IMR-90 (cell line): Measurements from ENCODE around the gene RAPGEF1. TPM values are rescaled to one million over a fixed set of nuclear protein-coding genes. Genes with fewer than 3 reads are reported as not detected.
A peak's percentile ranks its signal among the peaks of the same experiment; 100 is the strongest.

Experiments
- ATAC-seq: fragments of 200-7000 bp; cut with Tn5 transposase; 2 replicates; pipeline ENCODE4 v1.9.1; 2020; ENCODE audit warnings: low read depth, mild to moderate bottlenecking, moderate library complexity
- BruUV-seq: library from RNA; stranded (reverse); fragments of 400-500 nt; replicated peaks from 2 replicates; lab custom pipeline; 2021; lab: Mats Ljungman, UMichigan
- CTCF ChIA-PET: fragments of 300-600 bp; formaldehyde crosslinking; extraction: SDS; loops from one replicate; lab custom pipeline; 2021; ENCODE audit warnings: antibody characterized with exemption; lab: Yijun Ruan, JAX
- POLR2A ChIA-PET: fragments of 300-600 bp; sonication (Branson Sonifier 250); formaldehyde crosslinking; loops from one replicate; lab custom pipeline; 2022; ENCODE audit warnings: antibody characterized with exemption; ENCODE audit not compliant: unreplicated experiment; lab: Charles Lee
- DNase-seq: peaks from one replicate; pipeline ENCODE4 v3.0.0; 2013
- H2AFZ ChIP-seq: replicated peaks from 2 replicates; pipeline ENCODE3; 2013; ENCODE audit warnings: low read length, mild to moderate bottlenecking; ENCODE audit not compliant: poor library complexity
- H2AK5ac ChIP-seq: 2 replicates; pipeline ENCODE4 v1.6.1; 2013; ENCODE audit warnings: low read depth, low read length, inconsistent platforms
- H2AK9ac ChIP-seq: replicated peaks from 2 replicates; pipeline ENCODE3; 2013; ENCODE audit warnings: mild to moderate bottlenecking, low read depth, low read length, moderate library complexity; ENCODE audit not compliant: poor library complexity
- H2BK120ac ChIP-seq: 2 replicates; pipeline ENCODE4 v1.6.1; 2013; ENCODE audit warnings: low read depth, low read length, inconsistent platforms
- H2BK15ac ChIP-seq: 3 replicates; pipeline ENCODE4 v1.6.1; 2013; ENCODE audit warnings: low read depth, low read length, inconsistent platforms
- H2BK20ac ChIP-seq: 2 replicates; pipeline ENCODE4 v1.6.1; 2013; ENCODE audit warnings: low read depth, mild to moderate bottlenecking, inconsistent platforms, low read length, moderate library complexity
- H2BK5ac ChIP-seq: 2 replicates; pipeline ENCODE4 v1.6.1; 2013; ENCODE audit warnings: mild to moderate bottlenecking, low read depth, low read length, inconsistent platforms; ENCODE audit not compliant: poor library complexity, severe bottlenecking
- H3K14ac ChIP-seq: replicated peaks from 2 replicates; pipeline ENCODE4 v1.6.1; 2013; ENCODE audit warnings: low read depth, low read length, inconsistent platforms
- H3K18ac ChIP-seq: 2 replicates; pipeline ENCODE4 v1.6.1; 2013; ENCODE audit warnings: low read depth, low read length, control low read depth
- H3K23ac ChIP-seq: 2 replicates; pipeline ENCODE4 v1.6.1; 2013; ENCODE audit warnings: low read depth, low read length, inconsistent platforms
- H3K27ac ChIP-seq: 2 replicates; pipeline ENCODE4 v1.5.1; 2013; ENCODE audit warnings: mild to moderate bottlenecking, control low read depth, low read length; ENCODE audit not compliant: insufficient read depth
- H3K27me3 ChIP-seq: 2 replicates; pipeline ENCODE4 v1.6.1; 2013; ENCODE audit warnings: low read length; ENCODE audit not compliant: control insufficient read depth, insufficient read depth
- H3K36me3 ChIP-seq: 2 replicates; pipeline ENCODE4 v1.6.1; 2013; ENCODE audit warnings: low read length, mixed read lengths; ENCODE audit not compliant: control insufficient read depth, insufficient read depth
- H3K4ac ChIP-seq: 2 replicates; pipeline ENCODE4 v1.6.1; 2013; ENCODE audit warnings: low read depth, low read length, inconsistent platforms
- H3K4me1 ChIP-seq: 2 replicates; pipeline ENCODE4 v1.6.1; 2013; ENCODE audit warnings: low read length, mixed read lengths; ENCODE audit not compliant: control insufficient read depth, insufficient read depth
- H3K4me2 ChIP-seq: 2 replicates; pipeline ENCODE4 v1.6.1; 2013; ENCODE audit warnings: low read depth, mild to moderate bottlenecking, control low read depth, low read length, moderate library complexity
- H3K4me3 ChIP-seq: 2 replicates; pipeline ENCODE4 v1.5.1; 2013; ENCODE audit warnings: low read depth, mild to moderate bottlenecking, control low read depth, low read length, moderate library complexity; ENCODE audit not compliant: insufficient read depth
- H3K56ac ChIP-seq: 2 replicates; pipeline ENCODE4 v1.6.1; 2013; ENCODE audit warnings: low read length, inconsistent platforms; ENCODE audit not compliant: insufficient read depth; ENCODE audit errors: extremely low read depth
- H3K79me1 ChIP-seq, 2 experiments: 2 replicates each; pipeline ENCODE4 v1.6.1; 2013; ENCODE audit warnings: low read length in 2 of 2, inconsistent platforms in 1 of 2, low read depth in 1 of 2
- H3K9ac ChIP-seq: 2 replicates; pipeline ENCODE4 v1.6.1; 2013; ENCODE audit warnings: low read depth, low read length, control low read depth
- H3K9me1 ChIP-seq: 2 replicates; pipeline ENCODE4 v1.6.1; 2013; ENCODE audit warnings: low read length, inconsistent platforms; ENCODE audit not compliant: insufficient read depth
- H3K9me3 ChIP-seq: 2 replicates; pipeline ENCODE4 v1.6.1; 2013; ENCODE audit warnings: low read length; ENCODE audit not compliant: control insufficient read depth, insufficient read depth
- H4K20me1 ChIP-seq: 2 replicates; pipeline ENCODE4 v1.6.1; 2013; ENCODE audit warnings: low read length, inconsistent platforms; ENCODE audit not compliant: insufficient read depth
- H4K5ac ChIP-seq: 2 replicates; pipeline ENCODE4 v1.6.1; 2013; ENCODE audit warnings: mild to moderate bottlenecking, low read depth, low read length, control low read depth
- H4K8ac ChIP-seq, 2 experiments: 2 replicates each; pipeline ENCODE4 v1.6.1; 2013; ENCODE audit warnings: low read depth in 2 of 2, low read length in 2 of 2, control low read depth in 1 of 2, inconsistent platforms in 1 of 2
- H4K91ac ChIP-seq: 2 replicates; pipeline ENCODE4 v1.6.1; 2013; ENCODE audit warnings: low read depth, low read length, inconsistent platforms; ENCODE audit not compliant: insufficient read depth
- BHLHE40 ChIP-seq: fragments of 150-350 bp; IDR thresholded peaks from 2 replicates; pipeline ENCODE4 v1.6.1; 2016; ENCODE audit warnings: mild to moderate bottlenecking, low read depth, low read length
- CEBPB ChIP-seq: IDR thresholded peaks from 2 replicates; pipeline ENCODE4 v1.6.1; 2012; ENCODE audit warnings: low read depth, low read length, improper control_type of control experiment
- CHD1 ChIP-seq: IDR thresholded peaks from 2 replicates; pipeline ENCODE4 v1.6.1; 2012; ENCODE audit warnings: low read depth, low read length, improper control_type of control experiment
- CTCF ChIP-seq: conservative IDR thresholded peaks from 2 replicates; pipeline ENCODE4 v1.5.1; 2012; ENCODE audit warnings: mild to moderate bottlenecking, low read depth, low read length, improper control_type of control experiment
- ELK1 ChIP-seq: fragments of 150-350 bp; IDR thresholded peaks from 2 replicates; pipeline ENCODE4 v1.6.1; 2016; ENCODE audit warnings: low read depth, mild to moderate bottlenecking, low read length, moderate library complexity, borderline replicate concordance
- FOS ChIP-seq: fragments of 150-350 bp; IDR thresholded peaks from 2 replicates; pipeline ENCODE4 v1.6.1; 2016; ENCODE audit warnings: low read depth, low read length
- MAFK ChIP-seq: IDR thresholded peaks from 2 replicates; pipeline ENCODE4 v1.6.1; 2012; ENCODE audit warnings: low read depth, low read length, improper control_type of control experiment
- MAZ ChIP-seq: IDR thresholded peaks from 2 replicates; pipeline ENCODE4 v1.6.1; 2012; ENCODE audit warnings: low read depth, mild to moderate bottlenecking, low read length, improper control_type of control experiment, moderate library complexity, borderline replicate concordance
- MXI1 ChIP-seq: IDR thresholded peaks from 2 replicates; pipeline ENCODE4 v1.6.1; 2012; ENCODE audit warnings: low read depth, mild to moderate bottlenecking, low read length, moderate library complexity, borderline replicate concordance
- NFE2L2 ChIP-seq: fragments of 150-350 bp; IDR thresholded peaks from 2 replicates; pipeline ENCODE4 v1.6.1; 2016; ENCODE audit warnings: low read depth, mild to moderate bottlenecking, low read length
- POLR2A ChIP-seq: IDR thresholded peaks from 2 replicates; pipeline ENCODE4 v1.6.1; 2012; ENCODE audit warnings: mild to moderate bottlenecking, low read depth, low read length
- RCOR1 ChIP-seq: IDR thresholded peaks from 2 replicates; pipeline ENCODE4 v1.6.1; 2012; ENCODE audit warnings: mild to moderate bottlenecking, low read length, improper control_type of control experiment; ENCODE audit not compliant: insufficient replicate concordance
- RFX5 ChIP-seq: IDR thresholded peaks from 2 replicates; pipeline ENCODE4 v1.8.0; 2012; ENCODE audit warnings: low read depth, mild to moderate bottlenecking, low read length, moderate library complexity
- SMC3 ChIP-seq: fragments of 150-350 bp; IDR thresholded peaks from 2 replicates; pipeline ENCODE4 v1.6.1; 2016; ENCODE audit warnings: low read depth, mild to moderate bottlenecking, antibody characterized with exemption, low read length, moderate library complexity
- USF2 ChIP-seq: fragments of 150-350 bp; IDR thresholded peaks from 2 replicates; pipeline ENCODE4 v1.6.1; 2017; ENCODE audit warnings: mild to moderate bottlenecking, antibody characterized with exemption, low read length, low read depth
- WGBS, 2 experiments: methylation state at CpG; one replicate each; pipeline versions ENCODE4 v1.1.5 to v1.1.7; 2013; ENCODE audit warnings: missing lambda C conversion rate in 2 of 2; ENCODE audit not compliant: insufficient read length in 1 of 2; ENCODE audit errors: extremely low coverage in 2 of 2; 5-methylcytosine and 5-hydroxymethylcytosine counted together
- dilution Hi-C: fragments of 300-500 bp; cut with HindIII; formaldehyde crosslinking; loops from one replicate; pipeline ENCODE4 v1.14.3; 2018; ENCODE audit warnings: low sequenced_read_pairs; ENCODE audit not compliant: unreplicated experiment
- in situ Hi-C: fragments of 300-500 bp; cut with MboI; formaldehyde crosslinking; loops from 3 replicates; pipeline ENCODE4 v1.14.3; 2019; ENCODE audit warnings: low sequenced_read_pairs, inconsistent platforms, mixed read lengths
- intact Hi-C: fragments of 100-400 bp; cut with micrococcal nuclease; formaldehyde crosslinking; loops from 2 replicates; pipeline ENCODE4 v1.10.0; 2022
- polyA plus RNA-seq, 3 experiments: library from polyadenylated mRNA; depleted of rRNA; stranded (reverse); fragments of >200 nt; gene quantifications; 2 replicates each; pipeline ENCODE4 v1.2.3, GENCODE V29; 2012; ENCODE audit warnings: low replicate concordance in 1 of 3
- total RNA-seq: library from RNA; depleted of rRNA; stranded (reverse); fragments of >200 nt; gene quantifications from 2 replicates; pipeline ENCODE4 v1.2.3, GENCODE V29; 2012

Gene RAPGEF1
- total and polyA plus RNA-seq, 2 of the 4 experiments (the other 2 are of a cell fraction): 13.1 to 22.3 TPM

DNA sequence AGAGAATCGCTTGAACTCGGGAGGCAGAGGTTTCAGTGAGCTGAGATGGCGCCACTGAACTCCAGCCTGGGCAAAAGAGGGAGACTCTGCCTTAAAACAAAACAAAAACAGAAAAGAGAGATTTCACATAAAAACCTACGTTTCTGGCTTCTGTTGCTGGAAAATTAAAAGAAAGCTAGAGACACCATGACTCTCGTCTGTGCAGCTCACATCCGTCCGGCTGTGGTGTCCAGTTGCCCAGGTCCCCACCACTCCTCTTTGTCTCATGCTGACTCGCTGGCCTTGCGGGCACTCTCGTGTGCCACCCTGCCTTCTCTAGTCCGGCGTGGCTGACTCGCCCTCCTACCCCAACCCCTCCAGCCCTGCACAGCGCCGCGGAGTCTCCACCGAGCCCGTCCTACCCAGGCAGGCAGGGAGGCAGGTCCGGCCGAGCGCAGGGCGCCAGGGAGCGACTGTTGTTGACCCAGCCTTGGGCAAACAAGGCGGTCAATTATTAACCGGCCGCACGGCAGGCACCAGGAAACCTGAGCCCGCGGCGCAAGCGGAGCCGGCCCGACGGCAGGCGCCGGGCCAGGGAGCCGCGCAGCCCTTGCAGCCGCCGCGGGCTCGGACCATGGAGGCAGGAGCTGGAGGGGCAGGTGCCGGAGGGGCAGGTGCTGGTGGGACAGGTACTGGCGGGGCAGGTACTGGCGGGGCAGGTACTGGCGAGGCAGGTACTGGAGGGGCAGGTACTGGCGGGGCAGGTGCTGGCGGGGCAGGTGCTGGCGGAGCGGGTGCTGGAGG, 194.7 kb downstream of the RAPGEF1 start, which contains the start of gene PRRT1B:
TSS of gene PRRT1B (plus strand) at position 521 of the 783 bp plus-strand sequence. CDS start at position 614, 93 bp downstream.
- peaks cover 46% of the 10 kb centered on the region for H3K27me3 ChIP-seq
- POLR2A ChIA-PET: no interaction called here
- no peak within 1 kb of the TSS for H2BK15ac ChIP-seq
- DNase-seq (no peak), ATAC-seq (peak; percentile 18; the same call in 1 of the 2 replicates)
- H2AK9ac ChIP-seq: no peak within 1 kb of the TSS
- H3K9me1 ChIP-seq: no peaks in the 10 kb centered on the region
- H3K9me3 ChIP-seq: peaks cover 32% of the 10 kb centered on the region
- H3K79me1 ChIP-seq: no peaks in the 10 kb centered on the region
- no TSS peak for BruUV-seq
- H4K91ac ChIP-seq: no peak within 1 kb of the TSS
- WGBS, 2 experiments: 16% methylated on average over 22 of the region's 50 CpGs; no CpG with 5 or more reads in 1 of the 2 experiments
- CTCF ChIA-PET: no interaction called here
- no peak within 1 kb of the TSS; the same call in 1 of the 2 replicates for H3K23ac ChIP-seq
- in situ Hi-C loops (no loop called here), intact Hi-C loops (no loop called here), dilution Hi-C loops (no loop called here)
- H4K5ac ChIP-seq: no peak within 1 kb of the TSS
- peaks cover 4% of the 10 kb centered on the region; the same call in 1 of the 2 replicates for H3K4me1 ChIP-seq
- peak within 1 kb of the TSS; percentile 70 for H2AFZ ChIP-seq
- no peak within 1 kb of the TSS for H2AK5ac ChIP-seq
- no peak within 1 kb of the TSS for H3K9ac ChIP-seq
- no peak within 1 kb of the TSS for H3K4me3 ChIP-seq
- no peak within 1 kb of the TSS for H2BK5ac ChIP-seq
- H3K4me2 ChIP-seq: no peak within 1 kb of the TSS; the same call in 1 of the 2 replicates
- no peak within 1 kb of the TSS for H3K14ac ChIP-seq
- H3K27ac ChIP-seq: no peak within 1 kb of the TSS
- no peak within 1 kb of the TSS for H2BK120ac ChIP-seq
- H4K8ac ChIP-seq: no peak within 1 kb of the TSS
- H3K4ac ChIP-seq: no peak within 1 kb of the TSS
- H2BK20ac ChIP-seq: no peak within 1 kb of the TSS
- no peak within 1 kb of the TSS for H3K56ac ChIP-seq
- H3K36me3 ChIP-seq: no peaks in the 10 kb centered on the region
- no peak within 1 kb of the TSS for H3K18ac ChIP-seq
- no peaks in the 10 kb centered on the region for H4K20me1 ChIP-seq
- TF ChIP-seq CEBPB (no peak), SMC3 (no peak), ELK1 (no peak), POLR2A (no peak), RCOR1 (no peak), CTCF (no peak), BHLHE40 (no peak), MXI1 (no peak), MAZ (no peak), MAFK (no peak), USF2 (no peak), CHD1 (no peak), RFX5 (no peak), FOS (no peak), NFE2L2 (no peak)
